Kidney tubule cell (primary cell): Measurements from ENCODE around the gene SAMD3.
"Not testable (repeated sequence)": the region's sequence is repeated elsewhere in the genome, so short reads cannot be mapped to it uniquely, and the experiment has no call there.

ENCODE experiments used
- DNase-seq: peaks from one replicate; pipeline ENCODE4 v3.0.0-alpha.2; 2018; ENCODE audit warnings: low spot score

SAMD3 gene

DNA sequence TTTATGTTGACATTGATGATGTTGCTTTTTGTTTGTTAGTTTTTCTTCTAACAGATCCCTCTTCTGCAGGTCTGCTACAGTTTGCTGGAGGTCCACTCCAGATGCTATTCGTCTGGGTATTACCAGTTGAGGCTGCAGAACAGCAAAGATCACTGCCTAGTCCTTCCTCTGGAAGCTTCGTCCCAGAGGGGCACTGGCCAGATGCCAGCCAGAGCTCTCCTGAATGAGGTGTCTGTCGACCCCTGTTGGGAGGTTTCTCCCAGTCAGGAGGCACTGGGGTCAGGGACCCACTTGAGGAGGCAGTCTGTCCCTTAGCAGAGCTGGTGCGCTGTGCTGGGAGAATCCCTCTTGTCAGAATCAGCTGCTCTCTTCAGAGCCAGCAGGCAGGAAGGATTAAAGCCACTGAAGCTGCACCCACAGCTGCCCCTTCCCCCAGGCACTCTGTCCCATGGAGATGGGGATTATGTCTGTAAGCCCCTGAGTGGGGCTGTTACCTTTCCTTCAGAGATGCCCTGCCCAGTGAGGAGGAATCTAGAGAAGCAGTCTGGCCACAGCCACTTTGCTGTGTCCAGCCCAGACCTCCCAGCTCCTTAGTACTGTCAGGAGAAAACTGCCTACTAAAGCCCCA, 49.3 kb downstream of the SAMD3 start:
- DNase-seq: not testable (repeated sequence)

DNA sequence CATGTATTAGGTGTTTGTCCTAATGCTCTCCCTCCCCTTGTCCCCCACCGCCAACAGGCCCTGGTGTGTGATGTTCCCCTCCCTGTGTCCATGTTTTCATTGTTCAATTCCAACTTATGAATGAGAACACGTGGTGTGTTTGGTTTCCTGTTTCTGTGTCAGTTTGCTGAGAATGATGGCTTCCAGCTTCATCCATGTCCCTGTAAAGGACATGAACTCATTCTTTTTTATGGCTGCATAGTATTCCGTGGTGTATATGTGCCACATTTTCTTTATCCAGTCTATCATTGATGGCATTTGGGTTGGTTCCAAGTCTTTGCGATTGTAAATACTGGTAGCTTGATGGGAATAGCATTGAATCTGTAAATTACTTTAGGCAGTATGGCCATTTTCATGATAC, 52.6 kb downstream of the SAMD3 start:
- not testable (repeated sequence) for DNase-seq

DNA sequence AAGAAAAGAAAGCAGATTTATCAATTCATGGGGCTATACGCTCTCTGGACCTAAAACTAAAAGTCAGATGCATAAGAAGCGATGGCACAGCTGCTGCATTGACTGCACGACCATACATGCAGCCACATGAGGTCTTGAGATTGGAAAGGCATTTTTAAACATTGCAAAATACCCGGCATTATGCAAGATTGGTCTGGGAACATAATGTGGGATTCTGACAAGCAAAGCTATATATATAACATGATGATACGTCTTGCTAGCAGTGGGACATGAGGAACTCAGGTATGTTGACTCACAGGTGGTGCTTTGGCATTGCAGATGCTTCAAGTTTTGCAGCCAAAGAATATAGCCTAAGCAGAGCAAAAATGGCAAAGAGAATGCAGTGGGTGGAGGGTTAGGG, 55.1 kb downstream of the SAMD3 start:
- DNase-seq: no peak

DNA sequence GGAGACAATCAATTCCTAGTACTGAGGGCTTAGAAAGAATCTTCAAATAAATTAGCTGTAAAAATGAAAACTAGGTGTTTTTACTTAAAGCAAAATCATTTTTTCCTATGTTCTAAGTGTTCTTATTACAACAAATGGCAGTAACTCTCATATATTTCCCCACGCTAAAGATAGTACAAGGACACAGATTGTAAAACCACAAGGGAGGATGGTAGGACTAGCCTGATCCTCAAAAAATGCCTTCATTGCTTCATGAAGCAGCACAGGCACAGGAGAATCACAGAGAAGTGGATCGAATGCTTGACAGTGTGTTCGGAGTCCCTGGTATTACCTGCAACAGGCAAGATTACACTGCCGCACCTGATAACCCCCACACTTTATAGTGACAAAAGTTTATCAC, 58.5 kb downstream of the SAMD3 start:
- no peak for DNase-seq

DNA sequence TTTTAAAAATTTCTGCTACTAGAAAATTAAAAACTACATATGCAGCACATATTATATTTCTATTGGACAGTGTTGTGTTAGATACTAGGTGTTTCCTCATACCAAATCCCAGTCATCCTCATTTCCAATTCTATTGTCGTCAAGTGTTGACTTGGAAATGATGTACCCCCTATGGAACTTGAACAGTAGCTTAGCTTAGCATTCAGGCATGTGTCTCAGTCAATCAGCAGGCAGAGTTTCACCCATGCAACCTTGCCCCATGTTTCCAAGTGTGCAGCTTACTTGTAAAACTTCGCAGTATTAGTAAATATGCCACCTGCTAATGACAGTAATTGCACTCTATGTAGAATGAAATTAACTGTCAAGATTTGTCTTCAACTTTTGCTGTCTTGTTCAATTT, 59.5 kb downstream of the SAMD3 start:
- no peak for DNase-seq

DNA sequence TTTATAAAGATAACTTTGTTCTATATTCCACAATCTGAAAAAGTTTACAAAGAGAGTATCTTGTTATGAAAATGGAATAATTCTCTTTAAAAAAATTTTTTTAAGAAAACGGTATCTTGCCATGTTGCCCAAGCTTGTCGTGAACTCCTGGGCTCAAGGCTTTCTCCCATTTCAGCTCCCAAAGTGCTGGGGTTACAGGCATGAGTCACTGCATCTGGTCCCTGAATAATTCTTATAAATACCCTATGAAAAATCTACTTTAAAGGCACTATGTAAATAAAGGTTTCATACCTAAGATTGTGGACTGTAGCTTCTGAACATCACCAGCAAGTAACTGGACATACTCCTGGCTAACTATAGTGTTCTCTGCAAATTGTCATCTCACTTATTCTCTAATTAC, 60.3 kb downstream of the SAMD3 start:
- DNase-seq: no peak

DNA sequence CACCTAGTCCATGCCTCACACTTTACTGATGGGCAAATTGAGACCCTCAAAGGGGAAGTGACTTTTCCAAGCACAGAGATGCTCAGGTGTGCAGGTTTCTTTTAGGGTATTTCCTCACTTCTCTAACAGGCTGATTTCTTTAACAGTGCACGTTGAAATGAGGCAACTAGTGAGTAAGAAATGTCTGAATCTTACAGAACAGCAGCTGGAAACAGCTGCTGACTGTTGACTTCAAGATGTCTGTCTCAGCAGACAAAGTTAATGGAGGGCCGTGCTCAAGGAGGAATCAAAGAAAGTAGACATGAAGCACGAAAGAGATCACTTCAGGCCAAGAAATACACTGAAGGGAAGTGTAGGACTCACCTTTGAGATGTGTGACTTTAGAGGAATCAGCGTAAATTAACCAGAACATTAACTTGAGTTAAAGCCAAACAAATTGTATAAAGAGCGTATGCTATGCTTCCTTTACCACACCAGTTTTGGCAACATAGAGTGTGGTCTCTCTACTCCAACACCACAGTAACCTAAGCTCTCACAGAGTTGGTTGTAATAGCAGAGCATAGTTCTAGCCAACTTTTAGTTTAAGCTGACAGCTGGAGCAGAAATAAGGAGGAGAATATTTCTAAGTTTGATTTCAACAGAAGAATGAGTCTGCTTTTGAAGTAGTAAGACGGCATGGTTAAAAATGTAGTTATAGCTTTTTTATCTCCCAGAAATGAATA, 60.9 kb downstream of the SAMD3 start:
- no peak for DNase-seq

DNA sequence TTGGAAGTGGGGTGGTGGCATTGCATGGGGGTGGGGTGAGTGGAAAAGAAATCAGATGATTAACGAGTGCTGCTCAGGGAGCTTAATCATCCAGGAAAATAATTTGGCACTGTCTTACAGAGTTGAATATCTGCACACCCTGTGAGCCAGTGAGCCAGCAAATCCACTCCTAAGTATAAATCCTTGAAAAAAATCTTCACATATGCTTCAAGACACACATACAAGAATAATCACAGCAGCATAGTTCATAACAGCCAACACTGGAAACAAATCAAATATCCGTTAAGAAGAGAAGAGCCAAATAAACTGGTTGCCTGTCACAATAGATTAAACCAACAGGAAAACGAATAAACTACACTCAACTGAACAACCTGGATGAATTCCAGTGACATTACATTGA, 62.8 kb downstream of the SAMD3 start:
- peak; percentile 21 for DNase-seq

DNA sequence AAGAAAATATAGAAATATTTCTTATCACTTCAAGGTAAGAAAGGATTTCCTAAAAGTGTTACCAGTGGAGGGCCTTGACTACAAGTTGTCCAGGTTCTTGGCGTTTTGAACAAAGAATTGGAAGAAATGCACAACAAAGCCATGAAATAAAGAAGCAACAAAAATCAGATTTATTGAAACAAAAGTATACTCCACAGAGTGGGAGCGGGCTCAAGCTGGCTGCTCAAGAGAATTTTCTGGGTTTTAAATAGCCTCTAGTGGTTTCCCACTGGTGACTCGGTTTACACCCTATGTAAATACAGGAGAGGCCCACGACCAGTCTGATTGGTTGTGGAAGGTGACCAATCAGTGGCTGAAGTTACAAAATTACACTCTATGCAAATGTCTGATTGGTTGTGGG, 64.2 kb downstream of the SAMD3 start:
- DNase-seq: no peak

DNA sequence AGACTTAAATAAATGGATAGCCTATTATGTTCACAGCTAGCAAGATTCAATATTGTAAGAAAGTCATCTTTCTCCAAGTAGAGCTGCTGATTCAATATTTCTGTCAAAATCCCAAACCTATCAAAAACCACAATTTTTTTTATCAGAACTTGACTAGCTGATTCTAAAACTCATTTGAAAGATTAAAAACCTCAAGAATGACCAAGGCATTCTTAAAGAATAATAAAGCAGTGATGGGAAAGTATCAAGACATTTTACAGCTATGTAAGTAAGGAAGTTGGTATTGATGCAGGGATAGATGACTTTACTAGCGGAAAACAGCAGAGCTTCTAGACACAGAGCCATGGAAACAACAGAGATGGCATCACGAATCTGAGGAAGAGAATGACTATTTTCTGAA, 64.7 kb downstream of the SAMD3 start:
- no peak for DNase-seq

DNA sequence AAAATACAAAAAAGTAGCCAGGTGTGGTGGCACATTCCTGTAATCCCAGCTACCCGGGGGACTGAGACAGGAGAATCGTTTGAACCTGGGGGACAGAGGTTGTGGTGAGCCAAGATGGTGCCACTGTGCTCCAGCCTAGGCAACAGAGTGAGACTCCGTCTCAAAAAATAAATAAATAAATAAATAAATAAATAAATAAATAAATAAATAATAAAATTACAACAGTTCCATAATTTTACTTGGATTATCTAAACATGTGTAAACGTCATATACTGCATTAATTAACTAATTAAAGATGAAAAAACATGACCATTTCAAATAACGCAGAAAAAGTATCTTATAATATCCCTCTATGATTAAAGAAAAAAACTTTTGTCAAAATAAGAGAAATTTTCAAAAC, 65.8 kb downstream of the SAMD3 start:
- DNase-seq: no peak

DNA sequence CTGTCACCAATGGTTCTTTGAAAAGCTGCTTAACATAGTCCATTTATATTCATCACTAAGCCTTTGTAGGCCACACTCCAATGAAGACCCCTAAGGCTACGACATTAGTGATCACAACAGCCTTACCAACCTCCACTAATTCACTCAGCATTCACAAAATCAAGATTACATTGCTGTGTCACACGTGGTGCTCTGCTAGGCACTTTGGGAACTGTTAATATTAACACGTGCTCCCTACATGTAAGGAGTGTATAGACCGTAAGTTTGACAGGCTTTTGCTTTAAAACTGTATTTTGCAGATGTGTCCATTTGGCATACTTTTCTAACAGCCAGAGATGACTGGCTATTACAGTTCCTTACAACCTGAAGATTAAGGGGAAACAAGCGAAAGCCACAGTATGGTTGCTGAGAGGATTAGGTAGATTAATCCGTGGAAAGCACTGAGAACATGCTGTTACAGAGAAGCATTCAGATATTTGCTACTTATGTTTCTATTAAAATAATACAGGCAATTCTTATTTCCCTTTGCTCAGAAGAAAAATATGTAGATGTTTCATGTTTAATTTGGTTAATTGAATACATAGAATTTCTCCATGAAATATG, 69.7 kb downstream of the SAMD3 start:
- no peak for DNase-seq

DNA sequence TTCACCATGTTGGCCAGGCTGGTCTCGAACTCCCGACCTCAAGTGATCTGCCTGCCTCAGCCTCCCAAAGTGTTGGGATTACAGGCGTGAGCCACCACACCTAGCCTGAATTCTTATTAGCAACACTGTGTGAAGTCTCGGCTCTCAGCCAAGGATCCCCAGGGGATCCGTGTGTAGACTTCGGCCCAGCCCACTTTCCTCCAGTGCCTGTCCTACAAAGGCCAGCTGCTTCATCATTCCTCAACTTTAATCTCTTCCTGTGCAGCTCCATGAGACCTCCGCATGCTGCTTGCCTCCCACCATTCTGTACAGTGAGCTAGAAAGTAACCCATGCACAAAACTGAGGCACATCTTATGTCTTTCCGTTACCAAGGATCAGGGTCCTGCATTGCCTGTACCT, 71.8 kb downstream of the SAMD3 start:
- no peak for DNase-seq

DNA sequence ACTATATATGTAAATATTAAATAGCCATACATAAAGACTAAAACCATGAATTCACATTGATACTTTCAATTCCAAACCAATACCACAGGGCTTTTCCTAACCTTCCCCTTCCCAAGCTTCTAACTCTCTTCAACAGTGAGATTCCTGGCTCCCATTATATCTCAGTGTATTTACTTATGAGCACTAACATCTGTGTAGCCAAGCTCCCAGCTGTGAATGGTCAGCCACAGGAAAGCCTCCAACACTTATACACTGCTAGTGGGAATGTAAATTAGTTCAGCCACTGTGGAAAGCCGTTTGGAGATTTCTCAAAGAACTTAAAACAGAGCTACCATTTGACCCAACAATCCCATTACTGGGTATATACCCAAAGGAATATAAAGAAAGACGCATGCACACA, 73.7 kb downstream of the SAMD3 start:
- not testable (repeated sequence) for DNase-seq

DNA sequence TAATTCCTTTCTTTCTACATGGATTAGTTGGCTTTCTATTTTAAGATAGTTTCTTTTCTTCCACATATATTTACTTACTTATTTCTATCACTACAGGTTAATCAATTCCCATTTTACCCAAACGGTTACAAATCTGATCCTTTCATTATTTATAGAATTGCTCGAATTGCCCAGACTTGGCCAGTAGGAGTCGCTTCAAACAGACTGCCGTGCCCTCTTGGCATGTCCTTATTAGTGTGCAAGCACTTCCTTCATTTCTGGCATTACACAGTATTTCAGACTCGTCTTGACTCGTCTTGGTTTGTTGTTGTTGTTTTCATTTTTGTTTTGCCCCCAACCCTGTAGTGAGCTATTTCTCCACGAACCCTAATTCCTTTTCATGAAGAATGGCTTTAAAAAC, 74.6 kb downstream of the SAMD3 start:
- DNase-seq: no peak

DNA sequence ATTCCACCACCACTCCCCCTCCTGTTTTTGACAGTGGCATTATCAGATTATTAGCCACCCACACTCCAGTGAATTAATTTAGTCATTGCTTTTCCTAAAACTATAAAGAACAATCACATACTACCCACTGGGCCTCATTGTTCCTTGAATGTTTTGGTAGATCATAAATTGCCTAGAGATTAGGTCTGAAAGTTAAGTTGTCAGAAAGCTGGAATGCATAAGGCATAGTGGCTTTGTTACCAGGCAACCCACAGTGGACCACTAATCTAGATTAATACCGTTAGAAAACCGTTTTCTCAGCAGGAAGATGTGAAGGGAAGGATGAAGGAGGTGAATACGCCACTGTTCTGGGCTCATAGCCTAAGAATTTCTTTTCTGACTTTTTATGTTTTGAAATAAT, 75.6 kb downstream of the SAMD3 start:
- no peak for DNase-seq

DNA sequence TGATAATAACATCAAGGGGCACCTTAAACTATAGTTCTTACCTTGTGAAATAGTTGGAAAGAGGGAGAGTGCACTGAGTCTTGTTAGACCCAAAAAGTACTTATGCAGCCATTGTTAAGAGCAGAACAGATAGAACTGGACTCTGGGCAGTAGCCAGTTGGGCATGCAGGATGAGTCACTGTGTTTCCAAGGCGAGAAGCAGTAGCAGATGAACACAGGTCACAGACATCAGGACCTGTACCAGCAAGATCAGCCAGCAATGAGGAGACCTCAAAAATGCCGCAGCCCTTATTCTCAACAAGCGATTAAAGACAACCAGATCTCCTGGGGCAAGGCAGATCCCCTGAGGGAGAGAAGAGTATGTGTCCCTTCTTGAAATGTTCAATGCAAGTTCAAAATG, 79.0 kb downstream of the SAMD3 start:
- peak; percentile 43 for DNase-seq

DNA sequence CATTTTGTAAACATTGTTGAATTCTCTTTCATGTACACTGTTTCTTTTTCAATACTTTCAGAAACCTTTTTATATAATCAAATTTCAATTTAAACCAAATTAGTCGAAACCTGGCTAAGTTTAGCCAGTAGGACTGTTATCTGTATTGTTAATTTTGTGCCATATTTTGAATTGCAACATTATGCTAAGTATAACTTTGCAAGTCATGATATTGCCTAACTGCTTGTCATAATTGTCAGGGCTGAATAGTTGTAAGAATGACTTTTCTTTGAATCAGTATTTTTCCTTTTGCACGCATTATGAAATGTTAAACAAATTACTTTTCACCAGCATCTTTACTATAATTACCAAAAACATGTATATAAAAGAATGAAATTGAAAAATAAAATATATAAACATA, 82.7 kb downstream of the SAMD3 start:
- DNase-seq: no peak

DNA sequence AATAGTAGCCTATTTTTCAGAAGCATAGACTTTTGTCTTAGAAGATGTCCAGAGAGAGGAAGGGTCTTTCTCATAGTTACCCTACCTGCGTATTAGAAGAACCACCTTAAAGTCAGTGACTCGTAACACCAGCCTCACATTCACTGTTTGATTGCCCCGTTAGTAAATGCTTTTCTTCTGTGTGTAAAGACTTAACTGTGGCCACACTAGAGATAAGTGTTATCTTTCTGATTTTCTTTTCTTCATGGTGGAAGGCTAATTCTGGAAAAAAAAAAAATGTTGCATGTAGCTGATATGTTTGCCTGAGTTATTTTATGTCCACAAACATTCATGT, 83.9 kb downstream of the SAMD3 start:
- no peak for DNase-seq

DNA sequence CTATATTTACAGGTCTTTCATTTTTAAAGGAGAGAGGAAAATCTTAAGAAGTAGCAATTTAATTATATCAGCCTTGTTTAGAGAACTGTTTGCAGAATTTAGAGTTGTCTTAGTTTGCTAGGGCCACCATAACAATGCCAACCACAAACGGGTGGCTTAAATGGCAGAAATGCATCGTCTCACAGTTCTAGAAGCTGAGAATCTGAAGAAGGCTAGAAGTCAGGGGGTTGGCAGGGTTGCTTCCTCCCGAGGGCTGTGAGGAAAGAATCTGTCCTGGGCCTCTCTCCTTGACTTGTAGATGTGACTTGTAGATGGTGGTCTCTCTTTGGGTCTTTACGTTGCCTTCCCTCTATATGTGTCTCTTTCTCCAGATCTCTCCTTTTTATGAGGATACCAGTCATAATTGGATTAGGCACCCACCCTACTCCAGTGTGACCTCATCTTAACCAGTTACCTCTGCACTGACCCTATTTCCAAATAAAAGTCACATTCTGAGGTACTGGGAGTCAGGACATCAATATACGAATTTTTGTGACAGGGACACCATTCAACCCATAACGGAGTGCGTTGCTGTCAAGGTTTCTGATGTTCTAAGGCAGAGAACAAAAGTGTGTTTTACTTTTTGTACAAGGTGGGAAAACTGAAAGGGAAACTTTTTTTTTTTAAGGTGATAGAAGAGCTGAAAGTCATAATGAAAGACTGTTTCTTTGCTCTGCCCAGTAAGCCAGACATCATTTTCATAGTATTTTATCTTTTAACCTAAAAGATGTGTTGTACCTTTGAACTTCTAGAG, 84.4 kb downstream of the SAMD3 start:
- DNase-seq: no peak

DNA sequence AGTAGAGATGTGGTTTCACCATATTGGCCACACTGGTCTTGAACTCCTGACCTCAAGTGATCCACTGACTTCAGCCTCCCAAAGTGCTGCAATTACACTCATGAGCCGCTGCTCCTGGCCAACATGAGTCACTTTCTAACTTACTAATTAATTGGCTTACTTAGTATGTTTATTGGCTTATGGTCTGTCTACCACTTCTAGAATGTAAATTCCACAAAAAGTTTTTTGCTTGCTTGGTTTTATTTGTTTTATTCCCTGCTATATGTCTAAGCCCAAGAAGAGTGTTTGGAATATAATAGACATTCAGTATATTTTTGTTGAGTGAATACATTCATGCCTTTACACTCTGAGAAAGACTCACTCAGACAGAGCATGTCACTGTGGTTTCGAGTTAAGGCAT, 86.0 kb downstream of the SAMD3 start:
- peak; percentile 78 for DNase-seq

DNA sequence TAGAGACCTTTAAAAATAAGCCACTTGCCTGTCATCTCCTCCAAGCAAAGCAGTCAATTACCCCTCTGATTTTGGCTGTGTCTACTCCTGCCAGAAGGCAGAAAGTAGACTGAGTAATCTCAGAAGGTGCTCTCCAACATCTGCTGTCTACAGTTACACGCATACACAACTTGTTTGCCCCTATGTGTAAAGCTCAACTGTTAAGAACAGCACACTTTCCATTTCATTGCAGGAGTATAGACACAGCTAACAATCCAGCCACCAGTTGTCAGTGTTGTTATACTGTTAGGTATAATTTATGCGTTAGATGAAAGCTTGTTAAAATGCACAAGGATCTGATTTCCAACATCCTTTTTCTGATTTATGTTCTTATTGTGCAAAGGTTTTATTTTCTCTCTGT, 88.2 kb downstream of the SAMD3 start:
- no peak for DNase-seq

DNA sequence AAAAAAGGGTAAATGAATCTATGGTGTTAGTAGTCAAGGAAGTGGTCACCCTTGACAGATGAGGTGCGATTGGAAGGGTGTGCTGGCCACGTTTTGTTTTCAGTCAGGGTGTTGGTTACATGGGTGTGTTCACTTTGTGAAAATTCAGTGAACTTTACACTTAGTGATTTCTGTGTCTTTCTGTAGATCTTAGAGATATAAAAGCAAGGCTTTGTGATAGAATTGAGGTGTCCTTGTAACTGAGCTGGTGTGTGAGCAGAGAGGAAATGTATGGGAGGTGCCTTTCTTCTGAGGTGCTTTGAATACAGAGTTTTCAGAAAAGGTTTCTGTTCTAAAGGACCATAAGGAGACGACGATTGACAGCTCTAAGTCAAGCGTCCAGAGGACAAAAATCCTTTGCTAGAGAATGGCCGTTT, 90.5 kb downstream of the SAMD3 start:
- DNase-seq: no peak
